ENCODE data around the gene TM4SF4.

DNA sequence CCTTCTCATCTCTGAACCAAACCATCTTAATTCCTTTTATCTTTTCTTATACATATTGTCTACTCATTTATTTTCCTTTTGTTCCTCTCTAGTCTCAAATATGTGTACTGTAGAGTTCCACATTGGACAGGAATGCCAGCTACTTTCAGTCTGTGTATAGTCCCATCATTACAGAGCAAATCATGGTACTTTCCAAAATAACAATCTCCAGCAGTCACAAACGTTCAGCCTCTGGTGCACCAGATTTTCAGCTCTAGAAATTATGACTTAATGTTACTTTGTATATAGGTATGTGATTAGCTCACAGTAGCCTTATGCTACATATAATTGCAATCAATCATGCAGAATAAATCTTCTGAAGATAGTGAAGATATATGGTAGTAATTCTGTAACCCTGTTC is 32.5 kb upstream of the TM4SF4 start:
- TF ChIP-seq, protein P1, sequence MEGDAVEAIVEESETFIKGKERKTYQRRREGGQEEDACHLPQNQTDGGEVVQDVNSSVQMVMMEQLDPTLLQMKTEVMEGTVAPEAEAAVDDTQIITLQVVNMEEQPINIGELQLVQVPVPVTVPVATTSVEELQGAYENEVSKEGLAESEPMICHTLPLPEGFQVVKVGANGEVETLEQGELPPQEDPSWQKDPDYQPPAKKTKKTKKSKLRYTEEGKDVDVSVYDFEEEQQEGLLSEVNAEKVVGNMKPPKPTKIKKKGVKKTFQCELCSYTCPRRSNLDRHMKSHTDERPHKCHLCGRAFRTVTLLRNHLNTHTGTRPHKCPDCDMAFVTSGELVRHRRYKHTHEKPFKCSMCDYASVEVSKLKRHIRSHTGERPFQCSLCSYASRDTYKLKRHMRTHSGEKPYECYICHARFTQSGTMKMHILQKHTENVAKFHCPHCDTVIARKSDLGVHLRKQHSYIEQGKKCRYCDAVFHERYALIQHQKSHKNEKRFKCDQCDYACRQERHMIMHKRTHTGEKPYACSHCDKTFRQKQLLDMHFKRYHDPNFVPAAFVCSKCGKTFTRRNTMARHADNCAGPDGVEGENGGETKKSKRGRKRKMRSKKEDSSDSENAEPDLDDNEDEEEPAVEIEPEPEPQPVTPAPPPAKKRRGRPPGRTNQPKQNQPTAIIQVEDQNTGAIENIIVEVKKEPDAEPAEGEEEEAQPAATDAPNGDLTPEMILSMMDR (IDR thresholded peaks at IDR 0.05) = no peak
- no peak for TF ChIP-seq POLR2A (IDR thresholded peaks at IDR 0.05)
